Measurements from ENCODE around the gene SCN5A.
A peak's percentile ranks its signal among the peaks of the same experiment; 100 is the strongest.

Gene SCN5A

DNA sequence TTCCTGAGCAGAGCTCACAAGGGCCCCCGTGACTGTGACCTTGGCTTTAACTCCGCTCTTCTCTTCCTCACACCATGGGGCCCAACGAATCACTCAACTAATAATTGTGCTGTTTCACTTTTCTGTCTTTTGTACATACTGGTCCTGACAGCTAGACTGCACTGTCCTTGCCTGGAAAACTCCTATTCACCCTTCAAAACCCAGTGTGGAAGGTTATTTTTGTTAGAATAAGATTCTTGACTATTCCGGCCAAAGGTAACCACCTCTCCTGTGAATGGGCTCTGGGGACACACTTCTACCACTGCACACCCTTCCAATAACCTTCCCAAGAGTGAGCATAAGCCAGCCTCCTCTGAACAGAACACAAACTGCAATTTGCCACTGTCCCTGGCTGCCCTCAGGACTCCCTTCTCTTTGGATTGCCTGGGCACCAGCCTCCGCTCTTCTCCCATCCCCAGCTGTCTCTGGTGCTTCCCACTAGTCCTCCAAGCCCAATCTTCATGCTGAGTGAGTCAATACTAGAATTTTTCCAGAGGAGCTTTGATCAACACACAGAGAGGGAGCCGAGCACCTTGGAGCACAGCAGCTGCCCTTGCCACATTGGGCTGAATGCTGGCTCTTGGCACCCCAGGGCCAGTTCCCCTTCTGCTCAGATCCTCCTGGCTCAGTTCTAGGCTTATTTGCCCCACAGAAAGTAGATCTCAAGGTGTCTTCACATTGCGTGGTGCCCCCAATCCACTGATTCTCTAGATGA lies 2.1 kb downstream of the SCN5A start:
- no peak for DNase-seq (ENCODE audit: low spot score)

DNA sequence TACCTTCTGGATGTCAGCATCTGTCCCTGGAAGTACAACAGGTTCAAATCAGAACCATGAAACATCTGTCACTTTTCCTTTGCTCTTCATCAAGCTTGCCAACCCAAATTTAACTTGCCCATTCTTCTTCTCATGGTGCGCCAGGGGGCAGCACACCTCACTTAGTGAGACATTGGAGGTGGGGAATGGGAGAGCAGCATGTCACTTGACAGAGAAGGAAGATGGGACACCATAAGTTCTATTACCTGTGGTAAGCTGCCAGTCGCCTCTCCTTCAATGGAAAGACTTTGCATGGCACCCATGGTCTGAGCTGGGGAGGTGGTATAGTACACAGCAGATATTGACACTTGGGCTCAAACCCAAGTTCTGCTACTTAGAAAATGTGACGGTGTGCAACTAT lies 2.9 kb downstream of the SCN5A start:
- DNase-seq (ENCODE audit: low spot score), result peak; percentile 25

GRCh38 chr3:38646062-38646461 lies 3.4 kb downstream of the SCN5A start:
- DNase-seq (ENCODE audit: low spot score), result no peak

DNA sequence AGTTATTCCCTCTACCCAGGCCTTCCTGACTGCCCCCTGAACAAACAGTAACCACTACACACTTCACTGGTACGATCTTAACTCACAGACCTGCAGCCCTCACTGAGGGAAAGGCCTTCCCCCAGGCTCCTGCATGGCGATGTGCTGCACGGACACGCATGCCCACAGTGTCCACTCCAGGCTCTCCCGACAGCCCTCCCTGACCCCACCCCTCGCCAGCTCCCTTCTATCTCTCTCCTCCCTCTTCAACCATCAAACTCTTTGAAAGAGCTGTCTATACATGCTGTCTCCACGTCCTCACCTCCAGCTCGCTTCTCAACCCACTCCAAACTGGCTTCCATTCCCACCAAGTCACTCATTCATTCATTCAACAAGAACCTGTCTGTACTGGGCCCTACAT lies 3.9 kb downstream of the SCN5A start:
- DNase-seq (ENCODE audit: low spot score), result no peak

- DNase-seq (ENCODE audit: low spot score), result no peak
Measured at GRCh38 chr3:38645076-38645475, 4.4 kb downstream of the SCN5A start.

- no peak for DNase-seq (ENCODE audit: low spot score)
Measured at GRCh38 chr3:38644662-38645053, 4.8 kb downstream of the SCN5A start.

- no peak for DNase-seq (ENCODE audit: low spot score)
Measured at GRCh38 chr3:38644016-38644661, 5.3 kb downstream of the SCN5A start.

- no peak for DNase-seq (ENCODE audit: low spot score)
Measured at GRCh38 chr3:38643592-38643991, 5.9 kb downstream of the SCN5A start.

GRCh38 chr3:38643090-38643489 lies 6.4 kb downstream of the SCN5A start:
- DNase-seq (ENCODE audit: low spot score), result no peak

- no peak for DNase-seq (ENCODE audit: low spot score)
Measured at GRCh38 chr3:38641461-38642110, 7.9 kb downstream of the SCN5A start.

GRCh38 chr3:38640661-38641452 lies 8.6 kb downstream of the SCN5A start:
- DNase-seq (ENCODE audit: low spot score), result no peak

- no peak for DNase-seq (ENCODE audit: low spot score)
Measured at GRCh38 chr3:38638354-38638753, 11.1 kb downstream of the SCN5A start.

GRCh38 chr3:38637906-38638305 lies 11.6 kb downstream of the SCN5A start:
- no peak for DNase-seq (ENCODE audit: low spot score)

DNA sequence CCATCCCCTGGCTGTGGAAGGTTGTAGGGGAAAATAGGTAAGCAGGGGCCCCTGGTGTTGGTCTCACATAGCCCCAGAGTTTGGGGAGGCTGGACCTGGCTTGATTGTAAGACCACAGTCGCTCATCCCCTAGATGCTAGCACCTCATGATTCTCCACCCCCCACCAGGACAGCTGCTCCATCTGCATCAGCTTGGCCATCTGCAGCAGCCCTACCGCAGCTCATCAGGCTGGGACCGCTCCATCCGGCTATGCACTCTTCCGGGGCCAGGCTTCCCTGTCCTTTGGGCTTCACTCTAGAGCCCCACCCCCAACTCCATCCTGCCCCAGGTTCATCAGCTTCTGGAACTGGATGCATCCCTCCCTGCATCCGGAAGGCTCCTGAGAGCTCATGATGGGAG lies 12.6 kb downstream of the SCN5A start:
- no peak for DNase-seq (ENCODE audit: low spot score)

DNA sequence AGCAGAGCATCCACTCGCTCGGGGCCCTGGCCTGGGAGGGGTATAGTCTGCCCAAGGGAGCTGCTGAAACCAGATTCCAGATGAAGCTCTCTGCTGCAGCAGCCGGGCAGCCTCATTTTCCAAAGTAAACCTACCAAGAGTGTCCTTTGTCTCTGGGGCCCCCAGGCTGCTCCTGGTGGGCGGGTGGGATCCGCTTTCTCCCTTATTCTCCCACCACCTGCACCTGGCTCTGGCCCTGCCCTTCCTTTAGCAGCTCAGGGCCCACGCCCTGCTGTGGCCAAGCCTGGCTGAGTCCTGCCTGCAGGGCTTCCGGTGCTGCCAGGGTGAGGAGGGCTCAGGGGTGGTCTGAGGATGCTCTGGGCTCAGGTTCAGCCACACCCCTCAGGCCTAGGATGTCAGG lies 13.0 kb downstream of the SCN5A start:
- no peak for DNase-seq (ENCODE audit: low spot score)

GRCh38 chr3:38634111-38634510 lies 15.4 kb downstream of the SCN5A start:
- no peak for DNase-seq (ENCODE audit: low spot score)

GRCh38 chr3:38632989-38633388 lies 16.5 kb downstream of the SCN5A start:
- DNase-seq (ENCODE audit: low spot score), result no peak

- DNase-seq (ENCODE audit: low spot score), result no peak
Measured at GRCh38 chr3:38630606-38631005, 18.9 kb downstream of the SCN5A start.

- DNase-seq (ENCODE audit: low spot score), result no peak
Measured at GRCh38 chr3:38630070-38630469, 19.4 kb downstream of the SCN5A start.

- DNase-seq (ENCODE audit: low spot score), result no peak
Measured at GRCh38 chr3:38628835-38629234, 20.7 kb downstream of the SCN5A start.

DNA sequence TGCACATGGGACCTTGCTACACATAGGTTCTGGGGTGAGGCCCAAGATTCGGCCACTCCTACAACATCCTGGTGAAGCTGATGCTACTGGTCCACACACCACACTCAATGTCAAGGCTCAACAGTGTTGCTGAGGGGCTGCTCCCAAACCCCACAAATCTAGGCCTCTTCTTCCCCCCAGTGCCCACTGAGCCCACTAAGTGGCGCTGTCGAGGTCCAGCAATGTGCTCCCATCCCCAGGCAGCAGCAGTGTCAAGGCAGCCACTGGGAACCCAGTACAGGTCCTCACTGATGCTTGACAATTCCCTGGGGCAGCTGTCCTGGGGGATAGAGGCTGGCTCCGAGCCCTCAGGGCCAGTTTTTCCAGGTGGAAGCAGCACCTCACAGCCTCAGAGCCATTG lies 21.5 kb downstream of the SCN5A start:
- DNase-seq (ENCODE audit: low spot score), result no peak

DNA sequence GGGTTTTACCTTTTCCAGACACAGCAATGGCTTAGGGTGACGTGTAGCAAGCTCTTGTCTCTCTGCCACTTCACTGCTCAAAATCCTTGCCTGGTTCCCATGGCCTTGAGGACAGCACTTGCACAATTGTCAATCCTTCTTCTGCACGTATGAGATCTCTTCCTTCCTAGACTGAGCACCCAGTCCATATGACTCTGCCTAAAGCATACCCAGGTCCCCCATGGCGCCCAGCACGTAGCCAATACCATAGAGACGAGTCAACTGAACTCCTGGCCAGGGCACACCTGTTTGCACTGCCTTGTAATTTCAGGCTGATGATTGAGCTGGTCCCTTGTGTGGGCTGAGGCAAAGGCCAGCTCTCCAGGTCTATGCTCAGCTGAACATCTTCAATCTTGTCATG lies 23.3 kb downstream of the SCN5A start:
- DNase-seq (ENCODE audit: low spot score), result no peak

DNA sequence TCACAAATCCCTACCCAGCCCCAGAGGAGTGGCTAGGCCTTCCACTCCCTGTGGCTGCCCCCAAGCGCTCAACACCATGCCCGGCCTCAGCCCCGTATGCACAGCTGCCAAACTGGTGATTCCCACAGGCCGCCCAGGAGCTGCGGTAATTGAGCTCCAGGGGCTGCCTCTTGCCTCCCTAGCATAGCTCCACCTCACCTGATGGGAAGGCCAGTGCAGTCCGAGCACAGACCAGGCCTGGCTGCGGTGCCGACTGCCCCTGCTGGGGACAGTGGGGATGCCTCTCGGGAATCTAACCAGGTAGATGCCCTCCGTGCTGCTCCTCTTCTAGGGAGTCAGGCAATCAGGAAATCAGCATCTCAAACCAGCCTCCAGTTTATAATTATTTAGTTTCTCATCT lies 25.9 kb downstream of the SCN5A start:
- no peak for DNase-seq (ENCODE audit: low spot score)
